Mesothelial cell of epicardium (in vitro differentiated cells): ENCODE results near the gene BICD2. TPM values are rescaled to one million over a fixed set of nuclear protein-coding genes. Genes with fewer than 3 reads are reported as not detected.

Source experiments
- DNase-seq, 2 experiments: peaks; one replicate each; pipeline ENCODE4 v3.0.0; 2021; ENCODE audit warnings: low spot score in 2 of 2; ENCODE audit not compliant: unreplicated experiment in 2 of 2
- H3K27ac Mint-ChIP-seq: 2 replicates; pipeline ENCODE4 v1.8.0; 2021; ENCODE audit warnings: mixed read lengths
- H3K27me3 Mint-ChIP-seq: 2 replicates; pipeline ENCODE4 v1.8.0; 2021; ENCODE audit warnings: low read depth, mixed read lengths
- H3K36me3 Mint-ChIP-seq: 2 replicates; pipeline ENCODE4 v1.8.0; 2021; ENCODE audit warnings: mixed read lengths
- H3K4me1 Mint-ChIP-seq: 2 replicates; pipeline ENCODE4 v1.8.0; 2021; ENCODE audit warnings: mixed read lengths
- H3K4me3 Mint-ChIP-seq: 2 replicates; pipeline ENCODE4 v1.8.0; 2021; ENCODE audit warnings: mild to moderate bottlenecking, moderate library complexity, mixed read lengths
- H3K9me3 Mint-ChIP-seq: 2 replicates; pipeline ENCODE4 v1.8.0; 2021; ENCODE audit warnings: mixed read lengths
- CTCF ChIP-seq: fragments of 200-600 bp; sonication (generic); IDR thresholded peaks from one replicate; pipeline ENCODE4 v1.5.0; 2021; ENCODE audit warnings: antibody characterized with exemption; ENCODE audit not compliant: unreplicated experiment
- total RNA-seq: library from RNA; stranded (reverse); gene quantifications from 3 replicates; pipeline ENCODE4 v1.2.1, GENCODE V29; 2021

BICD2 gene
- total RNA-seq, 1 donor from 2014 or later: 30.2 TPM

GRCh38 chr9:92664394-92665152, 100.1 kb downstream of the BICD2 start:
- Mint-ChIP-seq H3K27ac (no peak overlapping the region), H3K36me3 (peaks cover 1% of the 10 kb centered on the region), H3K4me3 (no peak overlapping the region), H3K4me1 (peaks cover 21% of the 10 kb centered on the region), H3K9me3 (no peaks in the 10 kb centered on the region), H3K27me3 (no peaks in the 10 kb centered on the region)
- DNase-seq: no peak
- no peak for TF ChIP-seq CTCF

GRCh38 chr9:92663951-92664350, 100.7 kb downstream of the BICD2 start:
- H3K27ac Mint-ChIP-seq: no peak overlapping the region

GRCh38 chr9:92663126-92663525, 101.5 kb downstream of the BICD2 start:
- H3K4me1 Mint-ChIP-seq: peaks cover 9% of the 10 kb centered on the region
- no peak for TF ChIP-seq CTCF
- no peaks in the 10 kb centered on the region for H3K9me3 Mint-ChIP-seq
- H3K36me3 Mint-ChIP-seq: peaks cover 1% of the 10 kb centered on the region
- DNase-seq: no peak
- H3K27ac Mint-ChIP-seq: no peak overlapping the region
- H3K4me3 Mint-ChIP-seq: no peak overlapping the region
- H3K27me3 Mint-ChIP-seq: no peaks in the 10 kb centered on the region

More at GRCh38 chr9:92663951-92664350, 100.7 kb downstream of the BICD2 start:
- Mint-ChIP-seq H3K27me3 (no peaks in the 10 kb centered on the region), H3K36me3 (peaks cover 1% of the 10 kb centered on the region), H3K4me1 (peaks cover 17% of the 10 kb centered on the region), H3K9me3 (no peaks in the 10 kb centered on the region), H3K4me3 (no peak overlapping the region)
- TF ChIP-seq CTCF: no peak
- DNase-seq: no peak

- Mint-ChIP-seq H3K36me3 (no peaks in the 10 kb centered on the region), H3K4me3 (no peak overlapping the region), H3K27ac (no peak overlapping the region), H3K4me1 (peaks cover 9% of the 10 kb centered on the region), H3K9me3 (no peaks in the 10 kb centered on the region), H3K27me3 (no peaks in the 10 kb centered on the region)
- DNase-seq: no peak
- TF ChIP-seq CTCF: no peak
Observed at GRCh38 chr9:92661743-92662142, 102.9 kb downstream of the BICD2 start.

Other genes with a start within 250 kb of the BICD2 start
- gene ECM2, start 228.8 kb downstream of the BICD2 start, total RNA-seq: 0.16 to 0.20 TPM in 2 of 3 replicates, not detected in the other
- gene IPPK, start 94.7 kb downstream of the BICD2 start, total RNA-seq: 7.8 to 10.0 TPM (median 9.3 TPM) in 3 replicates
- 12.2 to 14.2 TPM (median 13.5 TPM) in 3 replicates for gene ZNF484, start 113.2 kb upstream of the BICD2 start, total RNA-seq
- gene FGD3, start 182.7 kb upstream of the BICD2 start, total RNA-seq: 36.3 to 41.9 TPM (median 39.5 TPM) in 3 replicates